GM18507 (cell line): ENCODE data around the gene RAB11FIP3.
A peak's percentile ranks its signal among the peaks of the same experiment; 100 is the strongest.
"Not testable (repeated sequence)": the region's sequence is repeated elsewhere in the genome, so short reads cannot be mapped to it uniquely, and the experiment has no call there.

Experiments
- DNase-seq: peaks from one replicate; pipeline ENCODE4 v3.0.0; 2011; ENCODE audit warnings: low read depth; ENCODE audit not compliant: insufficient read length; ENCODE audit errors: extremely low spot score
- FAIRE-seq: peaks from 2 replicates; lab custom pipeline; 2011; peaks lifted over from hg19 to GRCh38; lab: Jason Lieb, UNC

The RAB11FIP3 gene, protein sequence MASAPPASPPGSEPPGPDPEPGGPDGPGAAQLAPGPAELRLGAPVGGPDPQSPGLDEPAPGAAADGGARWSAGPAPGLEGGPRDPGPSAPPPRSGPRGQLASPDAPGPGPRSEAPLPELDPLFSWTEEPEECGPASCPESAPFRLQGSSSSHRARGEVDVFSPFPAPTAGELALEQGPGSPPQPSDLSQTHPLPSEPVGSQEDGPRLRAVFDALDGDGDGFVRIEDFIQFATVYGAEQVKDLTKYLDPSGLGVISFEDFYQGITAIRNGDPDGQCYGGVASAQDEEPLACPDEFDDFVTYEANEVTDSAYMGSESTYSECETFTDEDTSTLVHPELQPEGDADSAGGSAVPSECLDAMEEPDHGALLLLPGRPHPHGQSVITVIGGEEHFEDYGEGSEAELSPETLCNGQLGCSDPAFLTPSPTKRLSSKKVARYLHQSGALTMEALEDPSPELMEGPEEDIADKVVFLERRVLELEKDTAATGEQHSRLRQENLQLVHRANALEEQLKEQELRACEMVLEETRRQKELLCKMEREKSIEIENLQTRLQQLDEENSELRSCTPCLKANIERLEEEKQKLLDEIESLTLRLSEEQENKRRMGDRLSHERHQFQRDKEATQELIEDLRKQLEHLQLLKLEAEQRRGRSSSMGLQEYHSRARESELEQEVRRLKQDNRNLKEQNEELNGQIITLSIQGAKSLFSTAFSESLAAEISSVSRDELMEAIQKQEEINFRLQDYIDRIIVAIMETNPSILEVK

DNA sequence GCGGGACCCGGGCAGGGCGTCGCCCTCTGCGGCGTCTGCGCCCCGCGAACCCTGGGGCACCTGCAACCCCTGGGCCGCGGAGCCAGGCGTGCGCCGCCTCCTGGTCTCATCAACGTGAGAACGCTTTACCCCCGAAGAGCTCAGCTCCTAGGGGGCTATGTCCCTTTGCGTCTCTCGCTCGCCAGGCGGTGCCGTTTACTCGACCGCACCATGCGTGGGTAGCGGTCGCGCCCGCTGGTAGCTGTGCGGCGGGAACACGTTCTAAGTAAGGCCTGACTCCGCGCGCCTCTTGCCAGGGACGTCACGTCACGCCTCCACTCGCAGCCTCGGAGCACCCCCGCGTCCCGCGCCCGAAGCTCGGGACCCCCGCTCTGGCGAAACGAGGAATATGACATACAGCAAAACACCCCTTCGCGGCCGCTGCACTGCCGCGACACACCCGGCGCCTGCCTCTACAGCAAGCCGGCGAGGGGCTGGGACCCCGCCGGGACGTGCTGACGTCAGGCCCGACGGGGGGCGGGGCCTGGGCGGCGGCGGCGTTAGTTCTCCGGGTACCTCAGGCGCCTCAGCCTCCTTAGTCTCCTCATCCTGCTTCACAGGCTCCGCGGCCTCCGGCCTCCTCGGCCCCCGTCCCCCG is at the start of gene RAB11FIP3:
RAB11FIP3 (plus strand) TSS at position 568 of the 637 bp plus-strand sequence. CDS start 358 bp downstream, outside the sequence.
- DNase-seq (peak; percentile 91), FAIRE-seq (peak; percentile 69)

DNA sequence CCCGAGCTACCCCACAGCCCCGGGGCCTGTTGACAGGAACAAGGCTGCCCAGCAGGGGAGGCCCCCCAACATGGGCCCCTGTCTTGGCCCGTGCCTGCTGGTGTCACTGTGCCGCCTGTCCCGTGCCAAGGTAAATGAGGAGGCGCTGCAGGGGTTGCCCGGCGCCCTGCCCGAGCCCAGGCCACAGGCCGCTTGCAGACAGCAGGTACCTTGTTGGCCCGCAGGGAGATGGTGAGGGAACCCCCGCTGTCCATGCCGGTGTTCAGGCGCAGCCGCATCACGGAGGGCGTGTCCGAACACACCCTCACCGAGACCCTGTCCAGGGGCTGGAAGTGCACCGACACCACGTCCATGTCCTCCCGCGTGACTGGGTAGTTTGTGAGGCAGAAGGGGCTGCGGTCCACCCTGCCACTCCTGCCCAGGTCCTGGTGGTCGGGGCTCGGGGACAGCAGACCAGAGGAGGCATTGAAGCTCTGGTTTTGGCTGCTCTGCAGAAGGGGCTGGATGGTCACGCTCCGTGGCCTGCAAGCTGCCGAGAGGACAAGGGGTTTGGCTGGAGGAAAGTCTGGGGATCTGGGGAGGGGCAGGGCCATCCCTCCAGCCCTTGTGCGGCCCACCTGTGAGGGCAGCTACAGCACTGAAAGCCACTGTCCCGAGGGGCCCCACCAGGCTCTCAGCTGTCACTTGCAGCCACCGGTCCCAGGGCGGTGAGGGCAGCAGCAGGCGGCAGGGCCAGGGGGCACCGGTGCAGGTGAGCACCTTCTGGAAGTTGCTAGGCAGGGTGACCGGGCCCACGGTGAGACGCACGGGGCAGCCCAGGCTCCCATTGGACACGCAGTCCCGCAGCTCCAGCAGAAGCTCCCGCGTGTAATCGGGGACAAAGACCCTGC is 49.3 kb upstream of the RAB11FIP3 start:
- DNase-seq, result no peak
- no peak for FAIRE-seq

DNA sequence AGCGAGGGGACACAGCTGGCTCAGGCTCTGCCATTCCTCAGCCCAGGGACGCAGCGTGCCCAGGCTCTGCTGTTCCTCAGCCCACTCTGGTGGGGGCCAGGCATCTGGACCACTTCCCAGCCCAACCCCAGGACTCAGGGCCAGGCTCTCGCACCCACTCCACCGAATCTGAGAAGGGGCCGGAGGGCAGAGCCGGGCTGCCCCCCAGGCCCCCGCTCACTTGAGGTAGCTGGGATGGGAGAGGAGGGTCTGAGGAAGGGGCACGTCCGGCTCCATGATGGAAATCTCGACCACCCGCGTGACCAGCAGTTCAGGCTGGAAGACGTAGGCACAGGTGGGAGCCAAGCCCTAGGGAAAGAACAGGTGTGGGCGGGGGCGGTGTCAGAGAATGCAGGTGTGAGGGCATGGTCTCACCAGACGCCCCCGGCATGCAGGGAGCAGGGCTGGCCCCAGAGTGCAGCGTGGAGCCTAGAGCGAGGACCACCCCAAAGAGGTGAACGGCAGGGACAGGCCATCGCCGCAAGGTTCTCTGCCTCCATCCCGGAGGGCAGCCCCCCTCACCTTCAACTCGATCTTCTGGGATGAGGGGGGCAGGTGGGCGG is 48.5 kb upstream of the RAB11FIP3 start:
- FAIRE-seq (no peak), DNase-seq (no peak)

DNA sequence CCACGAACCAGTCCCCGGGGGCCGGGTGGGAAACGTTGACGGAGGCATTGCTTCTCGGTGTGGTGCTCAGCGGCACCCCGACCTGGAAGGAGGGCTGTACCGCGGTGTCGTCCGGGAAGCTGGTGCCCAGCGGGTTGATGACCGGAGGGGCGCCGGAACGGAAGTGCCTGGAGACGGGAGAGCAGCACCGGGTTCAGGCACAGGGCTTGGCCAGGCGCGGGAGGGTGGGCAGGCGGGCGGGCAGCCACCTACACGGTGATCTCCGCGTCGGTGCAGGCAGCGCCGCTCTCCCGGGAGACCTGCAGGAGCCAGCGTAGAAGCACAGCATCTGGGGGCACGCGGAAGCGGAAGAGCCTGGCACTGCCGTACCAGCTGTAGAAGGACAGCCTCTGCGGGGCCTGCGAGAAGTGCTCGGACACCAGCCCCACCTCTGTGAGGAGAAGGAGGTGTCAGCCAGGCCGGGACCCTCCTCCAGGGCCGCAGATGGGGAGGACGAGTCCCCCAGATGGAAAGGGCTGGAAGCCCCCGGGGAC is 48.0 kb upstream of the RAB11FIP3 start:
- DNase-seq (no peak), FAIRE-seq (no peak)

DNA sequence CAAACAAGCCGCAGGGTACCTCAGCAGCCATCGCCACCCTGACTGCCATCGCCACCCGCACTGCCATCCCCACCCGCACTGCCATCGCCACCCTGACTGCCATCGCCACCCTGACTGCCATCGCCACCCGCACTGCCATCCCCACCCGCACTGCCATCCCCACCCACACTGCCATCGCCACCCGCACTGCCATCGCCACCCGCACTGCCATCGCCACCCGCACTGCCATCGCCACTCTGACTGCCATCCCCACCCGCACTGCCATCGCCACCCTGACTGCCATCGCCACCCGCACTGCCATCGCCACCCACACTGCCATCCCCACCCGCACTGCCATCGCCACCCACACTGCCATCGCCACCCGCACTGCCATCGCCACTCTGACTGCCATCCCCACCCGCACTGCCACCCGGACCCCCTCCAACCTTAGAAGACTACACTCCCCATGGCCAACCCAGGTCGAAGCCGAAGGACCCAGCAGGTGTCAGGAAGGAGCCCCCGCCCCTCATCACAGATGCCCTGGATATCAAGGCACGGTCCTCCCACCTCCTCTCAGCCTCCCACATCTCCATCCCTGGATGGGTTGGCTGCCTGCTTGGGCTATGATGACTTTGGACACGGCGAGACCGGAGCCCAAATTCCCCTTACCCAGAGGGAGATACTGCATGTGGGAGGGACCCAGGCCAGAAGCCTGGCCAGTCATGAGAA is 47.2 kb upstream of the RAB11FIP3 start:
- DNase-seq, FAIRE-seq: not testable (repeated sequence)

DNA sequence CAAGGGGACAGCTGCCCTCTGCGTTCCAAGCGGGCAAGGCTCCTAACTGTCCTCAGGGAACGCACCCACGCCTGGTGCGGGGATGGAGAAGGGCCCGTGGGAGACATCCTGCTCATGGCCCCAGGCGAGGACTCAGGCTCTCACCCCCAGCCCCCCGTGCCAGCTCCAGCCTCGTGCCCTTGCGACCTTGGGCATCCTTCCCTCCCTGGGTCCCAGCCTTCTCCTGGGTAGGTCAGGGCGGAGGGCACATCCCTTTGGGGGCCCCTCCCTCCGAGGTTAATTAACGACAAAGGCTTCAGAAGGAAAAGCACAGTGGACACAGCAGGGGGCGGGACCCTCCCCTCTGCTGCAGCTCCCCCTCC is 46.6 kb upstream of the RAB11FIP3 start:
- no peak for DNase-seq
- no peak for FAIRE-seq

DNA sequence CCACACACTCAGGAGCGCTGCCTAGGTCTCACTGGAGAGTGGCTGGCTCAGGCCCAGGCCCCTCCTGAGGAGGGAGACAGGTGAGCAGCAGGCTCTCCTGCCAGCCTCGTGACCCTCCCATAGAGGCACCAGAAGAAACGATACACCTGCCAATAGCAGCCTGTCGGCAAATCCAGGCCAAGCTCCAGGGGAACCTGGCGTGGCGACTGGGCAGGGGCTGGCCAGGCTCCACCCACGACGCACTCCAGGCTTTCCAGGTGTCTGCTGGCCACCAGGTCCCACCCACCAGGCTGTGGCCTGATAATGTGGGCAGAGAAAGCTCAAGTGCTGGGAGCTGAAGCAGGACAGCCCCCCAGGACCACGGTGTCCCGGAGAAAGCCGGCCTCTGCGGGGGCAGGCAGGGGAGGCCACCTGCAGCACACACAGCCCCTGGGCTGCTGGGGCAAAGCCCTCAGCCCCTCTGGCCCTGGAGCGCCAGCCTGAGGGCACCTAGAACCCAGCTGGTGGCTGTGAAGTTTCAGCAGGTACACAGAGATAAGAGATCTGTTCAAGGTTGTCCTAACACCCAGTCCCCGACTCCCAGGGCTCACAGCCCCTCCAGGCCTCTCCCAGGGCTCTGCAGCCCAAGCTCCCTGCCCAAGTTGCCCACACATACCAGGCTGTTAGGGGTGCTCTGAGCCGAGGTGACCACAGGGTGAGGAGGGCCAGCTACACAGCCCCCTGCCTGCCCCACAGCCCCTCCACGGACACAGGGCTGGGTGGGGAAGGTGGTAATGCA is 46.1 kb upstream of the RAB11FIP3 start:
- FAIRE-seq, result no peak
- DNase-seq, result no peak

DNA sequence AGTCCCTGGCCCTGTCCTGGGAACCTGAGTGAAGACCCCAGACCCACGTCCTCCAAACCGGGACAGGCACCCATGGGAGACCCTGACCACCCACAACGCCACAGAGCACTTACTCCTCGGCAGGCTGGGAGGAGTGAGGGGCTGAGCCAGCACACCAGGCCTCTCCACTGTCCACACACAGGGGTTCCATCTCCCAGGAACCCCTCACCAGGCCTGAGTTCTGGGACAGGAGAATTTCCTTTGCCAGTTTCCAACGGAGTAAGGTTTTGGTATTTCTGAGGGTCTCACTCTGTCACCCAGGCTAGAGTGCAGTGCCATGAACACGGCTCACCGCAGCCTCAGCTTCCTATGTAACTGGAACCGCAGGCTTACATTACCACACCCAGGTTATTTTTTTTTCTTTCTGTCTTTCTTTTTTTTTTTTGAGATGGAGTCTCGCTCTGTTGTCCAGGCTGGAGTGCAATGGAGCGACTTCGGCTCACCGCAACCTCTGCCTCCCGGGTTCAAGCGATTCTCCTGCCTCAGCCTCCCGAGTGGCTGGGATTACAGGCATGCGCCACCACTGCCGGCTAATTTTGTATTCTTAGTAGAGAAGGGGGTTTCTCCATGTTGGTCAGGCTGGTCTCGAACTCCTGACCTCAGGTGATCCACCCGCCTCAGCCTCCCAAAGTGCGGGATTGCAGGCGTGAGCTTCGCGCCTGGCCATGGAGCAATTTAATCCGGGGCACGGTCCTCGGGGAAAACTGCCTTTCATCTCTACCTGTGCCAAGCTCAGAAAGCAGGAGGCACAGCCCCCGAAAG is 45.3 kb upstream of the RAB11FIP3 start:
- no peak for FAIRE-seq

DNA sequence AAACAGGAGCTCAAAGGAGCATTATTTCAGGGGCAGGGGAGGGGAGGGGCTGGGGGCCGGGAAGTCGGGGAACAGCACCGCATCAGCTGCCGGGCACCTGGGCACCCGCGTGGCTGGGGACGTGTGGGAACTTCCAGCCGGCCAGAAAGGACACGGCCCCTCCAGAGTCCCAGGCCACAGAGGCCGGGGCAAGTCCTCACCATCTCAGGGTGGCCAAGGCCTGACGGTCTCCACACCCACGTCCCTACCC is 44.8 kb upstream of the RAB11FIP3 start:
- FAIRE-seq, result no peak
- no peak for DNase-seq

More for the DNA sequence above, 45.3 kb upstream of the RAB11FIP3 start:
- DNase-seq, result no peak

DNA sequence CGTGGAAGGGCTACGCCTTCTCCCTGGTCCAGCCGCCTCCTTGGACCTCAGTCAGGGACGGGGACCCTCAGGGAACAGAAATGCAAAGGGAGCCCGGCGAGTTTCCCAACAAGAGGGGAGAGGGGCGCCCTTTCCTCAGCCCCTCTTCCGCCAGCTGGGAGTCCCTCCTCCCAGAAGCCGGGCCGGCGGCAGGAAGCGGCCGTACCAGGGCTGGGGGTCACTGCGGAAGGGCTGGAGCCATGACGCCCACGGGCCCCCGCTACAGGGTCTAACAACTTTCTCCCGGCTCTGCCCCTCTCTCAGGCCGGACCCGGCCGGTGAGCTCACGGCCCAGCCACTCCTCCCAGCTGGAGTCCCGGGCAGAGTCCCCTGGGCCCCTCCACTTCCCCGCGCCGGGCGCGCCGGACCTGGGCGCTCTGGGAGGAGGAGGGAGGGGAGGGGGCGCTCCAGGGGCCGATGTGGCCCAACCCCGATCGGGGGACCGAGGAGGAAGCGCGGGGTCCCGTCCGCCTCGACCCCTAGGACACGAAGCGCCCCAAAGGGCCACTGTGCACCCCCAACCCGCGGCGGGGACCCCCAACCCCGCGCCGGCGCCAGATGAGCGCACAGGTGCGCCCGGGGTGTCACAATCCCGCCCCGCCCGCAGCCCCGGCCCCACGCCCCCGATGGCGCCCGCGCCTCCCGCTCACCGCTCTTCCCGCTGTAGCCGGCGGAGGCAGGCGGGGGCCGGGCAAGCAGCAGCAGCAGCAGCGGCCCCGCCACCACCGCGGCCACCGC is 44.2 kb upstream of the RAB11FIP3 start:
- FAIRE-seq (no peak), DNase-seq (no peak)

DNA sequence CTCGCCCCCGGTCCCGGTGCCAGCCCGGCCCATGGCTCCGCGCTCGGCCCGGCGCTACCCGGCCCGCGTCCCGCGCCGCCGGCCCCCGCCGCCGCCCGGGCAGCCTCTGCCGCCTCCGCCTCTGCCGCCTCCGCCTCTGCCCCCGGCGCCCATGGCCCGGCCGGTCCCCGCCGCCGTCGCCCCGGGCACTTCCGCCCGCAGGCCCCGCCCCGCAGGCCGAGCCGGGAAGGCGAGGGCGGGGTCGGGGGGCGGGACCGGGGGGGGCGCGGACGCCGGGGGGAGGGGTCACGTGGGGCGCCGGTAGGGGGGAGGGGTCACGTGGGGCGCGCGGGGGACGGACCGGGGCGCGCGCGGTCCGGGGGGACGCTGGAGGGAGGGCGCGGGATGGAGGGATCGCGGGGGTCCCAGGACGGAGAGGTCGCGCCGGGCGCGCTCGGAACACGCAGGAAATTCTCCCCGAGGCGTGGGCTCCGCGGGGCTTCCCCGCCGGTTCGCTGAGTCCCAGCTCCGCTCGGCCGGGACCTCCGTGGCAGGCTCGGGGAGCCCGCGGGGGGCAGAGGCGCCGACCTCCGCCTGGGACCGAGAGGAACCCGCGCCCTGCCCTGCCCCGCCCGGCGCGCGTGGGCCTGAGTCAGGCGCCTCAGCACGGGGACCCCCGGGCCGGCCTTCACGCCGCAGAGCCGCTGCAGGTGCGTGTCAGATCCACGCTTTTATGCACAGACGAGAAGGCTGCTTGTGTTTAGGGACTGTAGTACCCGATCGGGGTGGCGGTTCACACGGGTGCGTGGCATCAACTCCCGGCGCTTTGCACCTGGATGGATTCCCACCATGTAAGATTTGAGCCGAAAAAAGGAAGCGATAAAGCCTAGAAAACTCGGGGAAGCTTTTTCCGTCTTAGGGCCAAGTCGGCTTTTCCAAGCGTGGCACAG is 43.4 kb upstream of the RAB11FIP3 start, which contains the start of gene PGAP6:
PGAP6 (minus strand) TSS at position 190 of the 929 bp plus-strand sequence; CDS start at position 33, 157 bp downstream.
- DNase-seq (peak; percentile 86), FAIRE-seq (no peak)

DNA sequence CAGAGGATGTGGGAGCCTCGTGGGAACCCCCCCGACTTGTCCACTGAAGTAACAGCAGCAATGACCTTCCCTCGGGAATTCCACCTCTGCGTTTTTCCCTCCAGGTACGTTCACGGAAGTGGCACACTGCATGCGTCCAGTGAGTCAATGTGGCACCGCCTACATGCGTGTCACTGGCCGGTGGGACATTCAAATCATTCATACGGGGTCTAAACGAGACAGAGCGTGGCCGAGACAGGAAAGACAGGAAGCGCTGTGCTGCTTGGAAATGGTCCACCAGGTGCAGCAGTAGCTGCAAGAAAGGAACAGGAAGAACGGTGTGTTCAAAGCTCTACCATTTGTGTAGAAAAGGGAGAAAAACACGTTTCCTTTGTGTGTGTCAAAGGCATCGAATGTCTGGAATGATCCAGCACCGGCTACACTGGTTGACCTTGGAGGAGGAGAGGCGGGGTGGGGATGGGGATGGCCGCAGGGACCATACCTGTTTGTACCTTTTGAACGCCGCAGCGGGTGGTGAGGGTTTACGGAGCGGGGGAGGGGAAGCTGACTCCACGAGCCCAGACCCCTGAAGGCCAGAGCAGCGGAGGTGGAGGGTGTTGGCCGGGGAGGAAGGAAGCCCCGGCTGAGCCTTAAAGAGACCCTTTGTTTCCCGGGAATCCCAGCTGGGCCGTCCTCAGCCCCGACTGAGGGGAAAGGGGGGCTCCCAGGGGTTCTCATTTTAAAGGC is 42.0 kb upstream of the RAB11FIP3 start:
- FAIRE-seq, result peak; percentile 90
- no peak for DNase-seq

DNA sequence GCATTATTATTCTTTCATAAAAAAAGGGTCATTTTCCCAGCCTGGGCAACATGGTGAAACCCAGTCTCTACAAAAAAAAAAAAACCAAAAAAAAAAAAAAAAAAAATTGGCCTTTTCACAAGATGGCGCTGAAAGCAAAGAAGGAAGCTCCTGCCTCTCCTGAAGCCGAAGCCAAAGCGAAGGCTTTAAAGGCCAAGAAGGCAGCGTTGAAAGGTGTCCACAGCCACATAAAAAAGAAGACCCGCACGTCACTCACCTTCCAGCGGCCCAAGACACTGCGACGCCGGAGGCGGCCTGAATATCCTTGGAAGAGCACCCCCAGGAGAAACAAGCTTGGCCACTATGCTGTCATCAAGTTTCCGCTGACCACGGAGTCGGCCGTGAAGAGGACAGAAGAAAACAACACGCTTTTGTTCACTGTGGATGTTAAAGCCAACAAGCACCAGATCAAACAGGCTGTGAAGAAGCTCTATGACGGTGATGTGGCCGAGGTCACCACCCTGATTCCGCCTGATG is 38.8 kb upstream of the RAB11FIP3 start:
- DNase-seq (no peak), FAIRE-seq (no peak)
